ENCODE data around the gene GLE1.
"Not testable (repeated sequence)": the region's sequence is repeated elsewhere in the genome, so short reads cannot be mapped to it uniquely, and the experiment has no call there.

The GLE1 gene

GRCh38 chr9:128552744-128553440 is 48.4 kb downstream of the GLE1 start:
- DNase-seq = peak; percentile 43

DNA sequence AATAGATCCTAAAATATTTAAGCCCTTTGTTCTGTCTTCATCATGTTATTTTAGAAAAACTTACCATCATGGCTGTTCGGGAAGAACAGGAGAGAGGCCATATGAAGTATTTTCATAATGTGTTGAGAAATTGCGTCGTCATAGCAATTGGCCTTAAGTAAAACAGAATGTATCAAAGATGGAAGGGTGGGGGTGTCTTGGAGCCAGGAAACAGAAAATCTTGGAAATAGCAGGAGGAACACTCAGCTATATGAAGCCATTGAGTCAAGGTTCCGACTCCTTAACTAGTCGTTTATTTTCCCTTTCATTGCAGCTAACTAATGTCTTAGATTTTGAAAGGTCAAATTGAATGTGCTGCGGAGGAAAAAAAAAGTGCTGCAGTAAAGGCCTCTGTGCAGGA is 49.2 kb downstream of the GLE1 start:
- no peak for DNase-seq

- no peak for DNase-seq
These were observed 49.8 kb downstream of the GLE1 start for GRCh38 chr9:128554155-128554862.

DNA sequence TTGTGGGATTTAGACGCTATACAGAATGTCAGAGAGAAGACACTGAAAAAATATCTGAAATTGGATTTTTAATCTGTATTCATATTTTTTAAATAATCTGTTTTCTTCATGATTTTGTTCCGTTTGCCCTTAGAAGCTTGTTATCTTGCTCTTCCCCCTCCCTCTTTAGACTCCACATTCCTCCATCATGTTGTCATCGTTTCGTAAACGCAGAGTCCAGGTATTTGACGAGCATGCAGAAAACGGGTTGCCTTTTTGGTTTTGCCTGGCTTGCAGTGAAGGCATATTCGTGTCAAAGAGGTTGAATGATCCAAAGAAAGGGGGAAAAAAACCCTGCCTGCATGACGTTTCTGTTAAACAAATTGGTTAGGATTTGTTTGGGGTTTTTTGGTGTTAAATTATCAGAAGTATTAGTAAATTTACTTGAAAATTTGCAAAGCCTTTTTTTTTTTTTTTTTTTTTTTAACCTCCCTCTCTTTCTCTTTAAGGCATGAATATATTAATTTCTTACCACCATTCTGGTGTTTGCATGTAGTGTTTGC is 50.7 kb downstream of the GLE1 start:
- DNase-seq = no peak

GRCh38 chr9:128556276-128556675 is 51.8 kb downstream of the GLE1 start:
- no peak for DNase-seq

- no peak for DNase-seq
These were observed 52.6 kb downstream of the GLE1 start for GRCh38 chr9:128556926-128557634.

DNA sequence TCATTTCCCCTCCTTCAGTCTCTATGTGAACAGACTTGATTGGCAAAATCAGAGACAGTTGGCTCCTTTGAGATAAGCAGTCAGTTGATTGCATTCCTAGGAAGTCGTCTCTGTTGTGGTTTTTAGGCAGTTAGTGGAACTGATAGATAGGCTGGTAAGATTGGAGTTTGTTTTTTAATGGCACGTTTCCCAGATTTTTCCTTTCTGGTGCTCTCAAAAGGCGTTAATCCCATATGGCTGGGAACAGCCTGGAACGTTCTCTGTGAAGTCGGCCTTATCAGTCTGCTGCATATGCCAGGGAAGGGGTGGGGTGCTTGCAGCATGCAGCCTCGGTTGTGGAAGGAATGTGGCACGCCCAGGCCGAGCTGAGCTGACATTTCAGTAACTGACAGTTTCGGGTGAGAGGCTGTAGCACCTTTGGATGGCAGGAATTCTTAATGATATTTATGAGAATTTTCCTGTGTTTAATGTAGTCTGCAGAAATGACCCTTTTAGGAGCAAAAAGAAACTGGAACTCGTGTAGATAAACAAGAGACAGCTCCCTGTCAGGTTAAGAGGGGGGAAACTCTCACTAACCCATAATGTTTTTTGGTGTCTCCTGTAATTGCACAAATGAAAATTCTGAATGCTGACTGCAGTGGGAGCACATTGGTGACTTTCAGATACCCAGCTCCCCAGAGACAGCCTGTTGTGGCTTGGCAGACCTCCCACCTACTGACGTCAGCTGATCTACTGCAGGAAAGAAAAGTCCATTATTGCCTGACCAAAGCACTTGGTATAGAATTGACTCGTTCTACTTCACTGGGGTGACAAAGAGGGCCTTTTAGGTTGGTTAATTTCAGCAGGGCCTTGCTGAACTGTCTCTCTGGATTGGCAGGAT is 54.2 kb downstream of the GLE1 start:
- DNase-seq = peak; percentile 16

DNA sequence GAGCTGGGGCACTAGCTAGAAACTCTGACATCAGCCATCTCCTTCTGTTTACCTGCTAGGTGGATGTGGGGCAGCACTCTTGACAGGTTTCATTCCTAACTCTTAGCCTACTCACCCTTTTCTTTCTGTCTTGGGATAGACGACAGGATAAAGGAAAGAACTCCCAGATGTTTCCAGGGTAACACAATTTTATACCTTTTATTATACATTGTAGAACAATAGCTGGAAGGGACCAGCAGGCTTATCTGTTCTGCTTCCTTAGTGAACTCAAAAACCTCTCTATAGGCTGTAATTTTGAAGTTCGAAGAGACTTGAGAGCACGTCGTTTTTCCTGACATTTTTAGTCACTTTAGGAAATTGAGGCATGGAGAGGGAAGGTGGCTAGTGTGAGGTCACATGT is 61.1 kb downstream of the GLE1 start:
- DNase-seq = no peak

DNA sequence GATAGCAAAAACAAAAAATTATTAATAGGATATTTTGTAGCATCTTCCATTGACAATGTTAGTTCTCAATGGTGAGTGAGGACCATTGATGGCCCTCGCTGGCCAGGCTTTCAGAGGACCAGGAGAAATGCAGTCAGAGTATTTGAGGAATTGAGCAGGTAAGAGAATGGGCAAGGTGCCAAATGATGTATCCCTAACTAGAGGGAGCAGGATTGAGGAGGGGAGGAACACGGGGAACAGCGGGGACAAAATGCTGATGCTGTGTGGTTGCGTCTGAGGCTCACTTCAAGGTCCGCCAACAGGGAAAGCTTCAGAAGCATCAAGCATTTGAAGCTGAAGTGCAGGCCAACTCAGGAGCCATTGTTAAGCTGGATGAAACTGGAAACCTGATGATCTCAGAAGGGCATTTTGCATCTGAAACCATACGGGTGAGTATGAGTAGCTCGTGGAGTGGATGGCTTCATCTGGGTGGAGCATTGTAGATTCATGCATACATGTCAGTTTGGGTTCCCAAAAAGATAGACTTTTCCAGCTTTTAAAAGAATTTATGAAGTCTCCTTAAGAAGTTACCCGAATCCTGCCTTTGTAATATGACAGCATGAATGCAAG is 64.1 kb downstream of the GLE1 start:
- DNase-seq = no peak

DNA sequence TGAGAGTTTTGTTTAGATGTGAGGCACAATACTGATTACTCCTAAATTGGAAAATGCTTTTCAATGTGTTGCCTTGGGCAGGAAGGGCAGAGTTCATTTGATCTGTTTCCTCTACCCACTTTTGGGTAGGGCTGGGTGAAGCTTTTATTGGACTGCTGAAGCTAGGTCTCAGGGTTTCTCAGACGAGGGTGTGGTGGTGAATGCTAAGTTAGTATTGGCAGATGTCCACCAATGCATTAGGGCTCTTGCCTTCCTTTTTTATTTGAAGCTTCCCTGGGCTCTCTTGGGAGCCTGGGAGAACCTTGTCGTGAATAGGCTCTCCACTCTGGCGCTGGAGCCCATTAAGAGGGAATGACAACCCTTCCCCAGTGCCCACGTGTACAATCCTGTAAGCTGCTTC is 71.0 kb downstream of the GLE1 start:
- no peak for DNase-seq

GRCh38 chr9:128575916-128576315 is 71.4 kb downstream of the GLE1 start:
- no peak for DNase-seq

DNA sequence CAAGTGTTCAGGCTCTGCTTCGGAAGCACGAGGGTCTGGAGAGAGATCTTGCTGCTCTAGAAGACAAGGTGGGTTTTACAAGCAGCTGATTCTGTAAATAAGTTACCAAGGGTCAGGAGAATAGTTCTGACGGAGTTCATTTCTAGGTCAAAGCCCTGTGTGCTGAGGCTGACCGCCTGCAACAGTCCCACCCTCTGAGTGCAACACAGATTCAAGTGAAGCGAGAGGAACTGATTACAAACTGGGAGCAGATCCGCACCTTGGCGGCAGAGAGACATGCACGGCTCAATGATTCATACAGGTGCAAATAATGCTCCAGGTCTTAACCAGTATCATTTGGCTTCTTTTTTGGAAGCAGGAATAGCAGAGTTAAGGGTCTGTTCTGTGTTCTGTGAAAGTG is 72.7 kb downstream of the GLE1 start:
- no peak for DNase-seq

- DNase-seq = no peak
These were observed 74.7 kb downstream of the GLE1 start for GRCh38 chr9:128579194-128579593.

GRCh38 chr9:128580731-128581130 is 76.2 kb downstream of the GLE1 start:
- no peak for DNase-seq

- not testable (repeated sequence) for DNase-seq
These were observed 80.6 kb downstream of the GLE1 start for GRCh38 chr9:128585155-128585554.

- DNase-seq = not testable (repeated sequence)
These were observed 82.4 kb downstream of the GLE1 start for GRCh38 chr9:128586934-128587333.

- no peak for DNase-seq
These were observed 82.9 kb downstream of the GLE1 start for GRCh38 chr9:128587453-128587852.

- no peak for DNase-seq
These were observed 84.2 kb downstream of the GLE1 start for GRCh38 chr9:128588581-128589233.

Data from T-helper 9 cell (primary cell).